Fibroblast of lung (primary cell): ENCODE data around the gene TP73. TPM values are rescaled to one million over a fixed set of nuclear protein-coding genes. Genes with fewer than 3 reads are reported as not detected.

Experiments used
- DNase-seq, 2 donors: peaks; one replicate each; pipeline versions ENCODE4 v3.0.0 to v3.0.0-alpha.2; 2010; ENCODE audit warnings: low read depth in 2 of 2
- H2AFZ ChIP-seq: 2 replicates; pipeline ENCODE4 v1.5.1; 2012; ENCODE audit warnings: low read length, control low read depth, inconsistent platforms
- H3K27ac ChIP-seq: 2 replicates; pipeline ENCODE4 v1.5.1; 2011; ENCODE audit warnings: low read length, control low read depth; ENCODE audit not compliant: insufficient read depth
- H3K27me3 ChIP-seq: 2 replicates; pipeline ENCODE4 v1.5.1; 2011; ENCODE audit warnings: mild to moderate bottlenecking, low read length; ENCODE audit not compliant: control insufficient read depth, insufficient read depth
- H3K36me3 ChIP-seq: 2 replicates; pipeline ENCODE4 v1.5.1; 2011; ENCODE audit warnings: low read length; ENCODE audit not compliant: control insufficient read depth, insufficient read depth
- H3K4me1 ChIP-seq: 2 replicates; pipeline ENCODE4 v1.5.1; 2011; ENCODE audit warnings: low read length; ENCODE audit not compliant: control insufficient read depth, insufficient read depth; ENCODE audit errors: extremely low read depth
- H3K4me2 ChIP-seq: 2 replicates; pipeline ENCODE4 v1.5.1; 2011; ENCODE audit warnings: low read length, control low read depth; ENCODE audit not compliant: insufficient read depth; ENCODE audit errors: extremely low read depth
- H3K4me3 ChIP-seq, 4 experiments: fragments of 200-600 bp in 1 of 4; sonication (generic) in 1 of 4; replicated peaks in 1 of 4; 2 replicates each; pipeline ENCODE4 v1.5.1; 2011 to 2016; ENCODE audit warnings: low read length in 4 of 4, low read depth in 3 of 4, mild to moderate bottlenecking in 3 of 4, control low read depth in 2 of 4, inconsistent platforms in 1 of 4, mixed read lengths in 1 of 4; ENCODE audit not compliant: insufficient read depth in 1 of 4; ENCODE audit errors: control extremely low read depth in 1 of 4
- H3K79me2 ChIP-seq: 2 replicates; pipeline ENCODE4 v1.5.1; 2012; ENCODE audit warnings: mild to moderate bottlenecking, low read length, inconsistent platforms; ENCODE audit not compliant: control insufficient read depth, insufficient read depth
- H3K9ac ChIP-seq: 2 replicates; pipeline ENCODE4 v1.5.1; 2011; ENCODE audit warnings: mild to moderate bottlenecking, low read length, control low read depth; ENCODE audit not compliant: insufficient read depth
- H3K9me3 ChIP-seq: 2 replicates; pipeline ENCODE4 v1.5.1; 2012; ENCODE audit warnings: low read depth, low read length; ENCODE audit not compliant: control insufficient read depth, insufficient read depth
- H4K20me1 ChIP-seq: 2 replicates; pipeline ENCODE4 v1.5.1; 2011; ENCODE audit warnings: low read length; ENCODE audit not compliant: control insufficient read depth, insufficient read depth; ENCODE audit errors: extremely low read depth
- EZH2 ChIP-seq: IDR thresholded peaks from 2 replicates; pipeline ENCODE4 v1.5.1; 2012; ENCODE audit warnings: low read length, control low read depth, mild to moderate bottlenecking; ENCODE audit errors: missing control alignments
- polyA plus RNA-seq, 2 donors: library from polyadenylated mRNA; depleted of rRNA in 1 of 2; stranded (reverse) in 1 of 2; unstranded in 1 of 2; fragments of >200 nt; gene quantifications; 2 replicates each; pipeline ENCODE4 v1.2.1, GENCODE V29; 2011 to 2012; ENCODE audit warnings: missing spikeins in 1 of 2
- total RNA-seq: library from RNA; depleted of rRNA; stranded (reverse); fragments of >200 nt; gene quantifications from 2 replicates; pipeline ENCODE4 v1.2.1, GENCODE V29; 2014
- TF ChIP-seq, protein P1 (sequence below), 2 donors: IDR thresholded peaks in 1 of 2; conservative IDR thresholded peaks in 1 of 2; 1 replicate in 1 of 2; 2 replicates in 1 of 2; pipeline ENCODE4 v1.5.1; 2011 to 2012; ENCODE audit warnings: low read length in 2 of 2, control low read depth in 1 of 2, inconsistent platforms in 1 of 2, low read depth in 1 of 2, mild to moderate bottlenecking in 1 of 2

Gene TP73
- total and polyA plus RNA-seq, 2 donors (not counting 1 experiment from before 2014, with no cell fraction given), result not detected

DNA sequence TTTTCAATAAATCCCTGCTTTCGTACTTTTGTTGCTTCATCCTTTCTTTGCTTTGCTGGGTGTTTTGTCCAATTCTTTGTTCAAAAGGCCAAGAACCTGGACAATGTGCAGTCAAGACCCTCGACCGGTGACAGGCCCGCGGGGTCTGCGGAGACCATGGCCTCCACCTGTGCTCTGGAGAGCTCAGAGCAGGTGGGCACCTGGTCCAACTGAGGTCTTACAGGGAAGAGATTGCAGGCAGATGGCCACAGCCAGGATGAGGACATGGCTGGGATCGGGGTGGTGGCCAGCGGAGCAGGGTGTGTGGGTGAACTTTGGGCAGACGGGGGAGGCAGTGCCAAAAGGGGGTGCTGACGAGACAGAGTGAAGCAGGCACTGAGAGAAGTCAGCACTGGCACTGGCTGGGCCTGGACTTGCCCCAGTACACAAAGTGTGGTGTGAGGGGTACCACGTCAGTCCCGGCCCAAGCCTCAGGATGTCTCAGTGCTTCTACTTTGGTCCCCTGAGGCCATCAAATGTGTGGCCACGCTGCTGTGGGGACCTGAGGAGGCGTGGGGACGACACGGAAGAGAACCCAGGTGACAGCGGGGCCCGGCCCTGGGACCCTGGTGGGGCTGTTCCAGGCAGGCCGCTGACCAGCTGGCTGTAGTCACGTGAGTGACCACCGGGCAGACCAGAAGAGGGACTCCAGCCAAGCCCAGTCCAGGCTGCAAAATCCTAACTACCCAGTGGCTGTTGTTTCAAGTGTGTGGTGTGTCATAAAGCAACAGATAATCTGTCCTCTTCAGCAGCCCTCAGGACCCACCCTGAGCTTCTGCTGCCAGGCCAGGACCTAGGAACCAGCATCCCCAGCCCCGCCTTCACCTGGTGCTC, 89.5 kb downstream of the TP73 start:
- Histone ChIP-seq H2AFZ (no peak overlapping the region), H3K4me3 (no peak overlapping the region), H3K27me3 (no peaks in the 10 kb centered on the region), H3K4me1 (no peaks in the 10 kb centered on the region), H4K20me1 (no peaks in the 10 kb centered on the region), H3K4me2 (no peak overlapping the region), H3K9me3 (no peaks in the 10 kb centered on the region), H3K27ac (no peak overlapping the region), H3K9ac (no peak overlapping the region), H3K79me2 (no peaks in the 10 kb centered on the region), H3K36me3 (peaks cover 11% of the 10 kb centered on the region)
- DNase-seq, result no peak
- TF ChIP-seq, protein P1, sequence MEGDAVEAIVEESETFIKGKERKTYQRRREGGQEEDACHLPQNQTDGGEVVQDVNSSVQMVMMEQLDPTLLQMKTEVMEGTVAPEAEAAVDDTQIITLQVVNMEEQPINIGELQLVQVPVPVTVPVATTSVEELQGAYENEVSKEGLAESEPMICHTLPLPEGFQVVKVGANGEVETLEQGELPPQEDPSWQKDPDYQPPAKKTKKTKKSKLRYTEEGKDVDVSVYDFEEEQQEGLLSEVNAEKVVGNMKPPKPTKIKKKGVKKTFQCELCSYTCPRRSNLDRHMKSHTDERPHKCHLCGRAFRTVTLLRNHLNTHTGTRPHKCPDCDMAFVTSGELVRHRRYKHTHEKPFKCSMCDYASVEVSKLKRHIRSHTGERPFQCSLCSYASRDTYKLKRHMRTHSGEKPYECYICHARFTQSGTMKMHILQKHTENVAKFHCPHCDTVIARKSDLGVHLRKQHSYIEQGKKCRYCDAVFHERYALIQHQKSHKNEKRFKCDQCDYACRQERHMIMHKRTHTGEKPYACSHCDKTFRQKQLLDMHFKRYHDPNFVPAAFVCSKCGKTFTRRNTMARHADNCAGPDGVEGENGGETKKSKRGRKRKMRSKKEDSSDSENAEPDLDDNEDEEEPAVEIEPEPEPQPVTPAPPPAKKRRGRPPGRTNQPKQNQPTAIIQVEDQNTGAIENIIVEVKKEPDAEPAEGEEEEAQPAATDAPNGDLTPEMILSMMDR (conservative IDR thresholded peaks at IDR 0.05 in 1 of 2, IDR thresholded peaks at IDR 0.05 in 1 of 2; ENCODE audit: low read depth in 1 of 2, low read length in 2 of 2), result no peak
- no peak for TF ChIP-seq EZH2

DNA sequence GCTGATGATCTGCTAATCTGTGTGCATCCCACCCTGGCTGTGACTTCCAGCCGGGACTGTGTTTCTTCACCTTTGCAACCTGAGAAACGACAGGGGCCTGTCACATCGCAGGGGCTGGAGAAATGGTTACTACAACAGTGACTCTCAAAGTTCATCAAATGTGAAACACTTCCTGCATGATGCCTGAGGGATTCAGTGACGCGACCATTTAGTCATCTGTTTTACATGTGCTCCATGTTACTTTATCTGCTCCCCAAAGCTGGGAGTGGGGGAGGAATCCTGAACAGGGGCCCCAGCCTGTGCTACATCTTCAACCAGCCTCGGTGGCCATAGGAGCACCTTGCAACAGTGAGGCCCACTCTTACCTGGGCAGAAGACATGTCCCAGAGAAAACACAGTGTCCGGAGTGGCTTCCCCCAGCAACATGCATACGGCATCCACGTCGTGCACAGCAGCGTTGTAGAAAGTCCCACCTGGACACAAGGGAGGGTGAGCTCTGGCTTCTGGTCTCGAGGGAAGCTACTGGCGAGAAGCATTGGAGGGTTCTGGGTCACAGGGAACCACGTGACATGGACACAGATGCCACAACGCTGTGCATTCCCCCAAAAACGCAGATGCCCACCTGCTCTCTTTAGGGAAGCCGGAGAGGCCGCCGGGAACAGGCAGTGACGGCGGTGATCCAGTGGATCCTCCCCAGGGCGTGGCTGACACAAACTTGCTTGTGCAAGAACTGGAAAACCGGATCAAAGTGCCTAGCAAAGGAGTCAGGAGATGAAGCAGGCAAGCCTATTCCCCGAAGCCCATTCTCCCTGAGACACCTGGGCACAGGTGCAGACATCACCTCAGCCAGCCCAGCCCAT, 90.4 kb downstream of the TP73 start:
- Histone ChIP-seq H3K27ac (no peak overlapping the region), H3K79me2 (no peaks in the 10 kb centered on the region), H4K20me1 (no peaks in the 10 kb centered on the region), H3K4me3 (no peak overlapping the region), H3K9ac (no peak overlapping the region), H3K4me2 (no peak overlapping the region), H2AFZ (no peak overlapping the region), H3K4me1 (no peaks in the 10 kb centered on the region), H3K9me3 (no peaks in the 10 kb centered on the region), H3K36me3 (peaks cover 11% of the 10 kb centered on the region), H3K27me3 (no peaks in the 10 kb centered on the region)
- DNase-seq, result no peak
- no peak for TF ChIP-seq EZH2
- TF ChIP-seq, protein P1 (conservative IDR thresholded peaks at IDR 0.05 in 1 of 2, IDR thresholded peaks at IDR 0.05 in 1 of 2; ENCODE audit: low read depth in 1 of 2, low read length in 2 of 2), result no peak

DNA sequence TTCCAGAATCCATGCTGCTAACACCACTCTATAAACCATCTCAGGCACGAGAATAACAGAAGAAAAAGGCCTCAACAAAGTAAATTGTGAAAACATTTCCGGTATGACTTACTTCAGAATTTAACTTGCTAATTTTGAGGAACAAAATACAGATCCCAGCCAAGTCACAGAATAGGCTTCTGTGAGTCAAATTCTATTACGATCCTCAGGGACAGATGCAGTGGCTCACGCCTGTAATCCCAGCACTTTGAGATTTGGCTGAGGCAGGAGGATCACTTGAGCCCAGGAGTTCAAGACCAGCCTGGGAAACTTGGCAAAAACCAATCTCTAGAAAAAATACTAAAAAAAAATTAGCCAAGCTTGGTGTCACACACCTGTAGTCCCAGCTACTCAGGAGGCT, 91.1 kb downstream of the TP73 start:
- Histone ChIP-seq H3K9ac (no peak overlapping the region), H3K27me3 (no peaks in the 10 kb centered on the region), H3K4me1 (peaks cover 4% of the 10 kb centered on the region), H3K79me2 (no peaks in the 10 kb centered on the region), H3K27ac (no peak overlapping the region), H3K9me3 (no peaks in the 10 kb centered on the region), H3K4me3 (no peak overlapping the region), H4K20me1 (no peaks in the 10 kb centered on the region), H3K36me3 (peaks cover 7% of the 10 kb centered on the region), H3K4me2 (no peak overlapping the region), H2AFZ (no peak overlapping the region)
- no peak for DNase-seq
- TF ChIP-seq EZH2, result no peak
- TF ChIP-seq, protein P1 (conservative IDR thresholded peaks at IDR 0.05 in 1 of 2, IDR thresholded peaks at IDR 0.05 in 1 of 2; ENCODE audit: low read depth in 1 of 2, low read length in 2 of 2), result no peak
